WTC11 (cell line): ENCODE results near the gene SORT1. TPM values are rescaled to one million over a fixed set of nuclear protein-coding genes. Genes with fewer than 3 reads are reported as not detected.

Source experiments
- ATAC-seq: fragments of 200-7000 bp; cut with Tn5 transposase; 2 replicates; pipeline ENCODE4 v1.10.0; 2021; ENCODE audit warnings: mild to moderate bottlenecking, moderate library complexity
- CTCF ChIA-PET: fragments of 300-600 bp; sonication (Branson Sonifier 250); formaldehyde crosslinking; loops from one replicate; lab custom pipeline; 2021; ENCODE audit warnings: antibody characterized with exemption; lab: Charles Lee
- POLR2A ChIA-PET: fragments of 350-600 bp; sonication (Branson Sonifier 250); formaldehyde crosslinking; loops from one replicate; lab custom pipeline; 2021; ENCODE audit warnings: antibody characterized with exemption; lab: Charles Lee
- DNase-seq: peaks from one replicate; pipeline ENCODE4 v3.0.0; 2021; ENCODE audit warnings: low spot score
- H3K27ac Mint-ChIP-seq: 2 replicates; pipeline ENCODE4 v1.8.0; 2021; ENCODE audit warnings: mixed read lengths
- H3K27me3 Mint-ChIP-seq: 2 replicates; pipeline ENCODE4 v1.8.0; 2021; ENCODE audit warnings: low read depth, mild to moderate bottlenecking, moderate library complexity, mixed read lengths
- H3K36me3 Mint-ChIP-seq: 2 replicates; pipeline ENCODE4 v1.8.0; 2021; ENCODE audit warnings: mixed read lengths
- H3K4me1 Mint-ChIP-seq: 2 replicates; pipeline ENCODE4 v1.8.0; 2022; ENCODE audit warnings: mixed read lengths
- H3K4me3 Mint-ChIP-seq: 2 replicates; pipeline ENCODE4 v1.8.0; 2021; ENCODE audit warnings: mild to moderate bottlenecking, moderate library complexity, mixed read lengths
- H3K9me3 Mint-ChIP-seq: 2 replicates; pipeline ENCODE4 v1.8.0; 2021; ENCODE audit warnings: mixed read lengths
- CDX4 ChIP-seq: fragments of 250-450 bp; sonication (Bioruptor Pico); IDR thresholded peaks from 2 replicates; pipeline ENCODE4 v1.9.0; 2021; ENCODE audit warnings: moderate library complexity, mild to moderate bottlenecking, inconsistent platforms, borderline replicate concordance
- CTCF ChIP-seq: fragments of 200-600 bp; IDR thresholded peaks from 2 replicates; pipeline ENCODE4 v1.8.0; 2022; ENCODE audit warnings: antibody characterized with exemption
- ETV6 ChIP-seq: sonication (generic); formaldehyde crosslinking; IDR thresholded peaks from 2 replicates; pipeline ENCODE4 v1.8.1; 2022; ENCODE audit warnings: mild to moderate bottlenecking, missing genetic modification reagents
- GABPB1 ChIP-seq: sonication (generic); formaldehyde crosslinking; IDR thresholded peaks from 2 replicates; pipeline ENCODE4 v1.8.1; 2023; ENCODE audit warnings: mild to moderate bottlenecking, missing genetic modification reagents
- HMGXB4 ChIP-seq: sonication (generic); formaldehyde crosslinking; IDR thresholded peaks from 2 replicates; pipeline ENCODE4 v1.8.1; 2023; ENCODE audit warnings: mild to moderate bottlenecking, moderate library complexity, missing genetic modification reagents
- IRF1 ChIP-seq: sonication (generic); formaldehyde crosslinking; IDR thresholded peaks from 2 replicates; pipeline ENCODE4 v1.8.0; 2023; ENCODE audit warnings: missing genetic modification reagents
- MAX ChIP-seq: sonication (generic); formaldehyde crosslinking; IDR thresholded peaks from 2 replicates; pipeline ENCODE4 v1.8.0; 2022; ENCODE audit warnings: mild to moderate bottlenecking, missing genetic modification reagents
- MYBL2 ChIP-seq: sonication (generic); formaldehyde crosslinking; IDR thresholded peaks from 2 replicates; pipeline ENCODE4 v1.8.1; 2023; ENCODE audit warnings: mild to moderate bottlenecking, moderate library complexity, missing genetic modification reagents
- NFYB ChIP-seq: sonication (generic); formaldehyde crosslinking; conservative IDR thresholded peaks from 2 replicates; pipeline ENCODE4 v1.8.0; 2022; ENCODE audit warnings: low read depth, missing genetic modification reagents
- NR1H2 ChIP-seq: sonication (generic); formaldehyde crosslinking; IDR thresholded peaks from 2 replicates; pipeline ENCODE4 v1.9.0; 2021; ENCODE audit warnings: mild to moderate bottlenecking, moderate library complexity, missing genetic modification reagents
- NR3C1 ChIP-seq: sonication (generic); formaldehyde crosslinking; conservative IDR thresholded peaks from 2 replicates; pipeline ENCODE4 v1.8.1; 2023; ENCODE audit warnings: low read depth, mild to moderate bottlenecking, missing genetic modification reagents
- OVOL2 ChIP-seq: fragments of 250-450 bp; sonication (Bioruptor Pico); IDR thresholded peaks from 2 replicates; pipeline ENCODE4 v1.9.0; 2021; ENCODE audit warnings: mild to moderate bottlenecking, borderline replicate concordance
- RORB ChIP-seq: fragments of 250-450 bp; sonication (Bioruptor Pico); IDR thresholded peaks from 2 replicates; pipeline ENCODE4 v1.9.0; 2021; ENCODE audit warnings: mild to moderate bottlenecking
- SMAD3 ChIP-seq: sonication (generic); formaldehyde crosslinking; IDR thresholded peaks from 2 replicates; pipeline ENCODE4 v1.8.0; 2022; ENCODE audit warnings: missing genetic modification reagents, mild to moderate bottlenecking, borderline replicate concordance
- STAT6 ChIP-seq: sonication (generic); formaldehyde crosslinking; conservative IDR thresholded peaks from 2 replicates; pipeline ENCODE4 v1.8.1; 2023; ENCODE audit warnings: mild to moderate bottlenecking, low read depth, missing genetic modification reagents, moderate library complexity
- TP53 ChIP-seq: sonication (generic); formaldehyde crosslinking; IDR thresholded peaks from 2 replicates; pipeline ENCODE4 v1.8.1; 2023; ENCODE audit warnings: mild to moderate bottlenecking, missing genetic modification reagents
- total RNA-seq: library from RNA; stranded (reverse); gene quantifications from 3 replicates; pipeline ENCODE4 v1.2.3, GENCODE V29; 2021

The SORT1 gene
- total RNA-seq, 1 experiment from 2014 or later, result 55.9 TPM

GRCh38 chr1:109369167-109369746, 28.5 kb downstream of the SORT1 start:
- ChIA-PET CTCF (interaction anchor here (0.5 to 1.0 kb wide), 2 partner anchors 29 to 225 kb away, joined by 4 to 5 read pairs; partner anchors contain the start of gene SORT1), POLR2A (no interaction called here)

More at GRCh38 chr1:109369167-109369746, 28.5 kb downstream of the SORT1 start:
- Mint-ChIP-seq H3K27me3 (no peaks in the 10 kb centered on the region), H3K4me3 (no peak overlapping the region), H3K27ac (no peak overlapping the region), H3K9me3 (peaks cover 10% of the 10 kb centered on the region), H3K36me3 (peaks cover 23% of the 10 kb centered on the region)
- no peak for DNase-seq
- no peak for ATAC-seq
- TF ChIP-seq MAX (CRISPR knock-in tag) (no peak), NR1H2 (CRISPR knock-in tag) (no peak), NFYB (CRISPR knock-in tag) (no peak), GABPB1 (CRISPR knock-in tag) (no peak), NR3C1 (CRISPR knock-in tag) (no peak), HMGXB4 (no peak), SMAD3 (CRISPR knock-in tag) (no peak), CTCF (no peak), STAT6 (CRISPR knock-in tag) (no peak), TP53 (CRISPR knock-in tag) (no peak), OVOL2 (CRISPR knock-in tag) (no peak), RORB (CRISPR knock-in tag) (no peak), IRF1 (CRISPR knock-in tag) (no peak), CDX4 (CRISPR knock-in tag) (no peak), MYBL2 (CRISPR knock-in tag) (no peak), ETV6 (no peak)
- TF ChIP-seq, all 79 proteins: peak for 0
- H3K4me1 Mint-ChIP-seq, result peaks cover 30% of the 10 kb centered on the region
